Stimulated activated CD8-positive, alpha-beta memory T cell treated with anti-CD3 and anti-CD28 coated beads, Interleukin-7, amount 100 ng/mL, for 24 hours (primary cell): ENCODE measurements around the gene PLCXD1.
"Not testable (repeated sequence)": the region's sequence is repeated elsewhere in the genome, so short reads cannot be mapped to it uniquely, and the experiment has no call there.

Experiments used
- DNase-seq: peaks from one replicate; pipeline ENCODE4 v3.0.0-alpha.2; 2020; ENCODE audit warnings: low read depth

PLCXD1 gene

GRCh38 chrX:292900-293897 is 12.0 kb downstream of the PLCXD1 start:
- DNase-seq = no peak

- no peak for DNase-seq
These were observed 14.0 kb downstream of the PLCXD1 start for GRCh38 chrX:295136-295535.

GRCh38 chrX:298993-299392 is 17.8 kb downstream of the PLCXD1 start:
- no peak for DNase-seq

GRCh38 chrX:300334-300733 is 19.2 kb downstream of the PLCXD1 start:
- DNase-seq = no peak

- no peak for DNase-seq
These were observed 21.8 kb downstream of the PLCXD1 start for GRCh38 chrX:302975-303374.

- DNase-seq = not testable (repeated sequence)
These were observed 24.8 kb downstream of the PLCXD1 start for GRCh38 chrX:305781-306613.

GRCh38 chrX:306614-307251 is 25.6 kb downstream of the PLCXD1 start:
- not testable (repeated sequence) for DNase-seq

GRCh38 chrX:307261-308111 is 26.3 kb downstream of the PLCXD1 start:
- no peak for DNase-seq

- no peak for DNase-seq
These were observed 27.8 kb downstream of the PLCXD1 start for GRCh38 chrX:308821-309520.

GRCh38 chrX:310621-311155 is 29.5 kb downstream of the PLCXD1 start:
- DNase-seq = no peak

GRCh38 chrX:311156-312129 is 30.3 kb downstream of the PLCXD1 start:
- no peak for DNase-seq

- DNase-seq = no peak
These were observed 31.6 kb downstream of the PLCXD1 start for GRCh38 chrX:312621-313331.

GRCh38 chrX:313546-313945 is 32.4 kb downstream of the PLCXD1 start:
- no peak for DNase-seq

GRCh38 chrX:314049-314448 is 32.9 kb downstream of the PLCXD1 start:
- DNase-seq = no peak

- DNase-seq = no peak
These were observed 33.8 kb downstream of the PLCXD1 start for GRCh38 chrX:314781-315595.

GRCh38 chrX:316351-317325 is 35.5 kb downstream of the PLCXD1 start:
- DNase-seq = no peak
